EL (cell line): ENCODE results near the gene ZKSCAN1.
"Not testable (repeated sequence)": the region's sequence is repeated elsewhere in the genome, so short reads cannot be mapped to it uniquely, and the experiment has no call there.

Experiments
- DNase-seq: peaks from one replicate; pipeline ENCODE4 v3.0.0-alpha.2; 2016

ZKSCAN1 gene

GRCh38 chr7:100015232-100016214 is at the start of gene ZKSCAN1:
TSS of gene ZKSCAN1 (plus strand) at chr7:100015596. CDS start at chr7:100023507, 7,911 bp downstream.
- peak; percentile 92 for DNase-seq

DNA sequence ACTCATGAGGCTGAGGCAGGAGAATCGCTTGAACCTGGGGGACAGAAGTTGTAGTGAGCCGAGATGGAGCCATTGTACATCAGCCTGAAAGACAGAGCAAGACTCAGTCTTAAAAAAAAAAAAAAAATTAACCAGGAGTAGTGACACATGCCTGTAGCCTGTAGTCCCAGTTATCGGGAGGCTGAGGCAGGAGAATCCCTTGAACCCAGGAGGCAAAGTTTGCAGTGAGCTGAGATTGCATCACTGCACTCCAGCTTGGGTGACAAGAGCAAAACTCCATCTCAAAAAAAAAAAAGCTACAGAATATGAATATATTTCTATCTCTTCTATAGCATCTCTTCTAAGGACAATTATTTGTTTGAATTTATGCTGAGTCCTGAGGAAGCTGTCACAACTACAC is 46.1 kb upstream of the ZKSCAN1 start:
- no peak for DNase-seq

GRCh38 chr7:99969813-99970212 is 45.6 kb upstream of the ZKSCAN1 start:
- not testable (repeated sequence) for DNase-seq

DNA sequence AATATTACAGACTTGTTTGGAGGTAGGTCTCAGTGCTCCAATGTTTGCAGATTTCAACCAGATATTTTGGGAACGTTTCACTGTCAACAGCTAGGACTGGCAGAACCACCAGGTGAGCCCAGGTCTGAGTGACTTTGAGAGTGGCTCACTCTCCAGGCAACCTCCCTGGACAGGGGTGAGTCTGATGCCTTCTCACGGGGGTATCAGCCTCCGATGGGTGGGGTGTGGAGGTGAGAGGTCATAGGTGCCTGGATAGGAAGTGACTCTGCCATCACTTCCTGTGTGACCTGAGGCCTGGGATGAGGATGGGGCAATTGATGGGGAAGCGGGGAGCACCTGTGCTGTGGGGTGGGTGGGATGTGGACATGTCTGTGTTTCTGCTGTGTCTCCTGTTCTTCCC is 44.2 kb upstream of the ZKSCAN1 start:
- DNase-seq: no peak

GRCh38 chr7:99973817-99974216 is 41.6 kb upstream of the ZKSCAN1 start:
- DNase-seq: not testable (repeated sequence)

DNA sequence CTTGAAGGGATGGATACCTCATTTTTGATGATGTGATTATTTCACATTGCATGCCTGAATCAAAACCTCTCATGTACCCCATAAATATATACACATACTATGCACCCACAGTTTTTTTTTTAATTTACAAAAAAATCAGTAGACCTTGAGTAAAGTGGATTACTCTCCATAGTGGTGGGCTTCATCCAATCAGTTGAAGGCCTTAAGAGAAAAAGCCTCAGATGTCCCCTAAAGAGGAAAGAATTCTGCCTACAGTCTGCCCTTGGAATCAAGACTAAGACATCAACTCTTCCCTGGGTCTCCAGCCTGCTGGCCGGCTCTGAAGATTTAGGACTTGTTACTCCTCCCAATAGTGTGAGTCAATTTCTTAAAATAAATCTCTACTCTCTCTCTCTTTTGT is 40.7 kb upstream of the ZKSCAN1 start:
- no peak for DNase-seq

- DNase-seq: peak; percentile 20
These were observed 39.4 kb upstream of the ZKSCAN1 start, which contains the start of gene AZGP1 for GRCh38 chr7:99975782-99976521. TSS of gene AZGP1 (minus strand) at chr7:99976031. CDS start at chr7:99976020, 11 bp downstream.

GRCh38 chr7:99976626-99977025 is 38.8 kb upstream of the ZKSCAN1 start:
- DNase-seq: no peak

GRCh38 chr7:99979814-99980225 is 35.6 kb upstream of the ZKSCAN1 start:
- DNase-seq: peak; percentile 13

DNA sequence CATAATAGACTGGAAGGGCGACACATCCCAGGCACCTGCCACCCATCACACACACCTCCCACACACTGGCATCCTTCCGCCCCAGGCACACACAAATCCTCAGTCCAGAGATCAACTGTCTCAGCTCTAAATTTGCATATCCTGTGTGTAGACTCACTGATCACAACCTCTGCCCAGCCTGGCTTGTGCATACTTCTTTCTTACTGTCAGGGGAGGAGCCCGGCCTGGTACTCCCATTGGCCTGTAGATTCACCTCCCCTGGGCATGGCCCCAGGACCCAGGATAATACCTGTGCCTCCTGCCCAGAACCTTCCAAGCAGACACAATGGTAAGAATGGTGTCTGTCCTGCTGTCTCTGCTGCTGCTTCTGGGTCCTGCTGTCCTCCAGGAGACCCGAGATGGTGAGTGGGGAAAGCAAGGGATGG is 34.9 kb upstream of the ZKSCAN1 start:
- DNase-seq: not testable (repeated sequence)

- DNase-seq: not testable (repeated sequence)
These were observed 34.3 kb upstream of the ZKSCAN1 start for GRCh38 chr7:99981066-99981465.

DNA sequence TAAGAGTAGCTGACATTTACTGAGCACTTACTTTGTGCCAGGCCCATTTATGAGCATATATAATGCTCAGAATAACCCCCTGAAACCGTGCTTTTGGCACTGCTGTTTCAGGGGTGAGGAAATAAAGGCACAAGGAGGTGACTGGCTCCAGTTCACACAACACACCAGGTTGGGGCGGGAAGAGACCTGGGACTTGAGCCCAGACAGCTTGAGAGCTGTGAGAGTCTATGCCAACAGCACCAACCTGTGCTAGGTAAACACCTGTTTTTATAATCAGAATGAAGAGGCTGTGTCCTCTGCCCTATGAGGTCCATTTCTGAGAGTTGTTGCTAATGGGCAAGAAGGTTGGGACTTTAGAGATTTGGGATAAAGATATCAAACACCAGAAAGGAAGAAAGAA is 30.8 kb upstream of the ZKSCAN1 start:
- no peak for DNase-seq

DNA sequence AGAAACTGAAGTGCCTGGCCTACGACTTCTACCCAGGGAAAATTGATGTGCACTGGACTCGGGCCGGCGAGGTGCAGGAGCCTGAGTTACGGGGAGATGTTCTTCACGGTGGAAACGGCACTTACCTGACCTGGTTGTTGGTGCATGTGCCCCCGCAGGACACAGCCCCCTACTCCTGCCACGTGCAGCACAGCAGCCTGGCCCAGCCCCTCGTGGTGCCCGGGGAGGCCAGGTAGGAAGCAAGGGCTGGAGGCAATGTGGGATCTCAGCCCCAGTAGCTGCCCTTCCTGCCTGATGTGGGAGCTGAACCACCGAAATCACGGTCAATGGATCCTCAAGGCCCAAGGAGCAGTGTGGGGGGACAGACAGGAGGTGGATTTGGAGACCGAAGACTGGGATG is 28.1 kb upstream of the ZKSCAN1 start:
- DNase-seq: not testable (repeated sequence)

DNA sequence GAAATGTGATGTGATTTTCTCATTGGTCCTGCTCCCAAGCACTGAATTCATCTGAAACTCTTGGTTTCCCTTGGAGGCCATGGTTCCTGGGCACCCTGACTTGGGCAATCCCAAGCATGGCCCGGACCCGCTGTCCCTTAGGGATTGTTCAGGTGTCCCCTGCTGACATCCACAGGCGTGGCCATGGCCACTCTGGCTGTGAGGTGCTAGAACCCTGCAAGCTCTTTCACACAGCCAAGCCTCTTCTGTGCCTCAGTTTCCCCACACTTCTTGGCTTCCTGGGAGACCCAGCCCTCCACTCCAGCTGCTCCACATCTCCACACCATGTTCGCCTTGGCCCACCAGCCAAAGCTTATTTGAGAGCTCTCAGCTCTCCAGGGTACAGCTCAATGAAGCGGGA is 27.6 kb upstream of the ZKSCAN1 start:
- DNase-seq: no peak

- no peak for DNase-seq
These were observed 24.9 kb upstream of the ZKSCAN1 start for GRCh38 chr7:99990460-99990852.

DNA sequence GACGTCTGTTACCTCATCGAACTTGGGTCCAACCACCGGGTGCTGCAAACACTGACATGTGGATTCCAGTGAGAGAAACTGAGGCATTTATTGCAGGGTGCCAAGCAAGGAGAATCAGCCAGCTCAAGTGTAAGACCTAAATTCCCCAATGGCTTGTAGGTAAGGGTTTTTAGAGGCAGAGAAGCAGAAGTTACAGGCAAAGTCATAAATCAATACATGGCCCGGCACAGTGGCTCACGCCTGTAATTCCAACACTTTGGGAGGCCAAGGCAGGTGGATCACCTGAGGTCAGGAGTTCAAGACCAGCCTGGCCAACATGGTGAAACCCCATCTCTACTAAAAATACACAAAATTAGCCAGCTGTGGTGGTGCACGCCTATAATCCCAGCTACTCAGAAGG is 23.9 kb upstream of the ZKSCAN1 start:
- not testable (repeated sequence) for DNase-seq

- no peak for DNase-seq
These were observed 22.9 kb upstream of the ZKSCAN1 start for GRCh38 chr7:99992330-99993038.

- no peak for DNase-seq
These were observed 20.6 kb upstream of the ZKSCAN1 start for GRCh38 chr7:99994819-99995218.

DNA sequence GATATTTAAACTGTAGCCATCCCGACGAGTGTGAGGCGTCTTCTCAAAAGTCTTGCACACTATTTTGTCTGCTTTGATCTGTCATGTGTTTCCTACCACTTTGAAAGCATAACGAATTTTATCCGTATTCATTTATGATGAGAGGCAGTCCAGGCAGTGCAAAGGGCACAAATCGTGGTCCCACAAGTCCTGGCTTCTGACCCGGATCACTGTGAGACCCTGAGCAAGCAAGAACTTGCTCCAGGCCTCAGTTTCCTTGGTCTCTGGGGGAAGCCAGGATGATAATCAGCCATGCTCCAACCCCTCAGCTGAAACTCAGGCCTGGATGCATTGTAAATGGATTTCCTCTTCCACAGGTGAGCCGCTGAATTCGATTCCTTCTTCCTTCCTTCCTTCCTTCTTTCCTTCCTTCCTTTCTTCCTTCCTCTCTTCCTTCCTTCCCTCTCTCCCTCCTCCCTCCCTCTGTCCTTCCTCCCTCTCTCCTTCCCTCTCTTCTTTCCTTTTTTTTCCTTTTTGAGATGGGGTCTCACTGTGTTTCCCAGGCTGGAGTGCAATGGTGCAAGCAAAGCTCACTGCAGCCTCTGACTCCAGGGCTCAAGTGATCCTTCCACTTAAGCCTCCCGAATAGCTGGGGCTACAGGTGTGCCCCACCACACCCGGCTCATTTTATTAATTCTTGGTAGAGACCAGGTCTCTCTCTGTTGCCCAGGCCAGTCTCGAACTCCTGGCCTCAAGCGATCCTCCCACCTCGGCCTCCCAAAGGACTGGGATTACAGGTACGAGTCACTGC is 18.4 kb upstream of the ZKSCAN1 start:
- no peak for DNase-seq

GRCh38 chr7:99997545-99998137 is 17.8 kb upstream of the ZKSCAN1 start:
- DNase-seq: no peak

- DNase-seq: no peak
These were observed 15.2 kb upstream of the ZKSCAN1 start for GRCh38 chr7:100000239-100000638.
